WTC11 (cell line): ENCODE measurements around the gene CCNQ. TPM values are rescaled to one million over a fixed set of nuclear protein-coding genes. Genes with fewer than 3 reads are reported as not detected.
A peak's percentile ranks its signal among the peaks of the same experiment; 100 is the strongest.

ENCODE experiments used
- ATAC-seq: fragments of 200-7000 bp; cut with Tn5 transposase; 2 replicates; pipeline ENCODE4 v1.10.0; 2021; ENCODE audit warnings: mild to moderate bottlenecking, moderate library complexity
- CTCF ChIA-PET: fragments of 300-600 bp; sonication (Branson Sonifier 250); formaldehyde crosslinking; loops from one replicate; lab custom pipeline; 2021; ENCODE audit warnings: antibody characterized with exemption; lab: Charles Lee
- POLR2A ChIA-PET: fragments of 350-600 bp; sonication (Branson Sonifier 250); formaldehyde crosslinking; loops from one replicate; lab custom pipeline; 2021; ENCODE audit warnings: antibody characterized with exemption; lab: Charles Lee
- DNase-seq: peaks from one replicate; pipeline ENCODE4 v3.0.0; 2021; ENCODE audit warnings: low spot score
- H3K27ac Mint-ChIP-seq: 2 replicates; pipeline ENCODE4 v1.8.0; 2021; ENCODE audit warnings: mixed read lengths
- H3K27me3 Mint-ChIP-seq: 2 replicates; pipeline ENCODE4 v1.8.0; 2021; ENCODE audit warnings: low read depth, mild to moderate bottlenecking, moderate library complexity, mixed read lengths
- H3K36me3 Mint-ChIP-seq: 2 replicates; pipeline ENCODE4 v1.8.0; 2021; ENCODE audit warnings: mixed read lengths
- H3K4me1 Mint-ChIP-seq: 2 replicates; pipeline ENCODE4 v1.8.0; 2022; ENCODE audit warnings: mixed read lengths
- H3K4me3 Mint-ChIP-seq: 2 replicates; pipeline ENCODE4 v1.8.0; 2021; ENCODE audit warnings: mild to moderate bottlenecking, moderate library complexity, mixed read lengths
- H3K9me3 Mint-ChIP-seq: 2 replicates; pipeline ENCODE4 v1.8.0; 2021; ENCODE audit warnings: mixed read lengths
- ATF1 ChIP-seq: sonication (generic); formaldehyde crosslinking; IDR thresholded peaks from 2 replicates; pipeline ENCODE4 v1.8.1; 2023; ENCODE audit warnings: mild to moderate bottlenecking, moderate library complexity, missing genetic modification reagents
- CTCF ChIP-seq: fragments of 200-600 bp; IDR thresholded peaks from 2 replicates; pipeline ENCODE4 v1.8.0; 2022; ENCODE audit warnings: antibody characterized with exemption
- E2F1 ChIP-seq: sonication (generic); formaldehyde crosslinking; IDR thresholded peaks from 2 replicates; pipeline ENCODE4 v1.8.0; 2022; ENCODE audit warnings: mild to moderate bottlenecking, missing genetic modification reagents
- ELF4 ChIP-seq: sonication (generic); formaldehyde crosslinking; IDR thresholded peaks from 2 replicates; pipeline ENCODE4 v1.8.1; 2022; ENCODE audit warnings: low read depth, mild to moderate bottlenecking, moderate library complexity, missing genetic modification reagents
- ESRRA ChIP-seq: sonication (generic); formaldehyde crosslinking; IDR thresholded peaks from 2 replicates; pipeline ENCODE4 v1.8.1; 2022; ENCODE audit warnings: mild to moderate bottlenecking, missing genetic modification reagents, borderline replicate concordance
- FOXJ3 ChIP-seq: sonication (generic); formaldehyde crosslinking; IDR thresholded peaks from 2 replicates; pipeline ENCODE4 v1.9.0; 2021; ENCODE audit warnings: missing genetic modification reagents, mild to moderate bottlenecking, borderline replicate concordance
- GTF2I ChIP-seq: fragments of 250-450 bp; sonication (Bioruptor Pico); conservative IDR thresholded peaks from 2 replicates; pipeline ENCODE4 v1.4.0; 2021; ENCODE audit warnings: mild to moderate bottlenecking
- HMGA2 ChIP-seq: fragments of 250-450 bp; sonication (Bioruptor Pico); IDR thresholded peaks from 2 replicates; pipeline ENCODE4 v1.4.0; 2021; ENCODE audit warnings: mild to moderate bottlenecking, moderate library complexity
- IRF2 ChIP-seq: sonication (generic); formaldehyde crosslinking; IDR thresholded peaks from 2 replicates; pipeline ENCODE4 v1.8.0; 2022; ENCODE audit warnings: low read depth, missing genetic modification reagents, borderline replicate concordance
- JUN ChIP-seq: sonication (generic); formaldehyde crosslinking; IDR thresholded peaks from 2 replicates; pipeline ENCODE4 v1.8.0; 2023; ENCODE audit warnings: mild to moderate bottlenecking, missing genetic modification reagents
- MXD4 ChIP-seq: fragments of 250-450 bp; sonication (Bioruptor Pico); IDR thresholded peaks from 2 replicates; pipeline ENCODE4 v1.8.0; 2021; ENCODE audit warnings: mild to moderate bottlenecking, moderate library complexity, borderline replicate concordance
- MYBL2 ChIP-seq: sonication (generic); formaldehyde crosslinking; IDR thresholded peaks from 2 replicates; pipeline ENCODE4 v1.8.1; 2023; ENCODE audit warnings: mild to moderate bottlenecking, moderate library complexity, missing genetic modification reagents
- NFATC4 ChIP-seq: fragments of 250-450 bp; sonication (Bioruptor Pico); IDR thresholded peaks from 2 replicates; pipeline ENCODE4 v1.9.0; 2021; ENCODE audit warnings: mild to moderate bottlenecking
- NR2C2 ChIP-seq: sonication (generic); formaldehyde crosslinking; IDR thresholded peaks from 2 replicates; pipeline ENCODE4 v1.8.0; 2022; ENCODE audit warnings: mild to moderate bottlenecking, missing genetic modification reagents
- ZBTB43 ChIP-seq: sonication (generic); formaldehyde crosslinking; IDR thresholded peaks from 2 replicates; pipeline ENCODE4 v1.8.1; 2023; ENCODE audit warnings: mild to moderate bottlenecking, missing genetic modification reagents
- ZNF317 ChIP-seq: sonication (generic); formaldehyde crosslinking; IDR thresholded peaks from 2 replicates; pipeline ENCODE4 v1.8.1; 2023; ENCODE audit warnings: low read depth, mild to moderate bottlenecking, moderate library complexity, missing genetic modification reagents, borderline replicate concordance
- ZNF416 ChIP-seq: fragments of 250-450 bp; sonication (Bioruptor Pico); IDR thresholded peaks from 2 replicates; pipeline ENCODE4 v1.9.0; 2021; ENCODE audit warnings: mild to moderate bottlenecking, inconsistent platforms
- total RNA-seq: library from RNA; stranded (reverse); gene quantifications from 3 replicates; pipeline ENCODE4 v1.2.3, GENCODE V29; 2021
- TF ChIP-seq, protein P1 (sequence below): sonication (generic); formaldehyde crosslinking; IDR thresholded peaks from 2 replicates; pipeline ENCODE4 v1.8.1; 2023; ENCODE audit warnings: mild to moderate bottlenecking, moderate library complexity, missing genetic modification reagents
- TF ChIP-seq, protein P2 (sequence below): fragments of 250-450 bp; sonication (Bioruptor Pico); IDR thresholded peaks from 2 replicates; pipeline ENCODE4 v2.1.2; 2022; ENCODE audit warnings: mild to moderate bottlenecking, moderate library complexity
- TF ChIP-seq, protein P3 (sequence below): sonication (generic); formaldehyde crosslinking; IDR thresholded peaks from 2 replicates; pipeline ENCODE4 v1.8.1; 2022; ENCODE audit warnings: missing genetic modification reagents, borderline replicate concordance
- TF ChIP-seq, protein P4 (sequence below): sonication (generic); formaldehyde crosslinking; IDR thresholded peaks from 2 replicates; pipeline ENCODE4 v1.8.1; 2023; ENCODE audit warnings: mild to moderate bottlenecking, missing genetic modification reagents, moderate library complexity

The CCNQ gene
- total RNA-seq, 1 experiment from 2014 or later = 17.4 TPM

- ATAC-seq = no peak
- TF ChIP-seq ESRRA (CRISPR knock-in tag) (no peak), NFATC4 (CRISPR knock-in tag) (no peak), GTF2I (CRISPR knock-in tag) (no peak), IRF2 (CRISPR knock-in tag) (no peak), ELF4 (CRISPR knock-in tag) (no peak), E2F1 (CRISPR knock-in tag) (no peak), FOXJ3 (CRISPR knock-in tag) (no peak), ZBTB43 (CRISPR knock-in tag) (no peak), MYBL2 (CRISPR knock-in tag) (no peak), ZNF416 (no peak), NR2C2 (CRISPR knock-in tag) (no peak)
- TF ChIP-seq, protein P1, sequence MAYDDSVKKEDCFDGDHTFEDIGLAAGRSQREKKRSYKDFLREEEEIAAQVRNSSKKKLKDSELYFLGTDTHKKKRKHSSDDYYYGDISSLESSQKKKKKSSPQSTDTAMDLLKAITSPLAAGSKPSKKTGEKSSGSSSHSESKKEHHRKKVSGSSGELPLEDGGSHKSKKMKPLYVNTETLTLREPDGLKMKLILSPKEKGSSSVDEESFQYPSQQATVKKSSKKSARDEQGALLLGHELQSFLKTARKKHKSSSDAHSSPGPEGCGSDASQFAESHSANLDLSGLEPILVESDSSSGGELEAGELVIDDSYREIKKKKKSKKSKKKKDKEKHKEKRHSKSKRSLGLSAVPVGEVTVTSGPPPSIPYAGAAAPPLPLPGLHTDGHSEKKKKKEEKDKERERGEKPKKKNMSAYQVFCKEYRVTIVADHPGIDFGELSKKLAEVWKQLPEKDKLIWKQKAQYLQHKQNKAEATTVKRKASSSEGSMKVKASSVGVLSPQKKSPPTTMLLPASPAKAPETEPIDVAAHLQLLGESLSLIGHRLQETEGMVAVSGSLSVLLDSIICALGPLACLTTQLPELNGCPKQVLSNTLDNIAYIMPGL (CRISPR knock-in tag) = no peak
- TF ChIP-seq, protein P2, sequence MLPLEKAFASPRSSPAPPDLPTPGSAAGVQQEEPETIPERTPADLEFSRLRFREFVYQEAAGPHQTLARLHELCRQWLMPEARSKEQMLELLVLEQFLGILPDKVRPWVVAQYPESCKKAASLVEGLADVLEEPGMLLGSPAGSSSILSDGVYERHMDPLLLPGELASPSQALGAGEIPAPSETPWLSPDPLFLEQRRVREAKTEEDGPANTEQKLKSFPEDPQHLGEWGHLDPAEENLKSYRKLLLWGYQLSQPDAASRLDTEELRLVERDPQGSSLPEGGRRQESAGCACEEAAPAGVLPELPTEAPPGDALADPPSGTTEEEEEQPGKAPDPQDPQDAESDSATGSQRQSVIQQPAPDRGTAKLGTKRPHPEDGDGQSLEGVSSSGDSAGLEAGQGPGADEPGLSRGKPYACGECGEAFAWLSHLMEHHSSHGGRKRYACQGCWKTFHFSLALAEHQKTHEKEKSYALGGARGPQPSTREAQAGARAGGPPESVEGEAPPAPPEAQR (CRISPR knock-in tag) = no peak
- TF ChIP-seq, all 79 proteins: peak for 0
- no peaks in the 10 kb centered on the region for H3K9me3 Mint-ChIP-seq
- peaks cover 6% of the 10 kb centered on the region for H3K4me1 Mint-ChIP-seq
- no peaks in the 10 kb centered on the region for H3K36me3 Mint-ChIP-seq
- H3K27ac Mint-ChIP-seq = no peak overlapping the region
- H3K27me3 Mint-ChIP-seq = peaks cover 13% of the 10 kb centered on the region
- no peak for DNase-seq
- H3K4me3 Mint-ChIP-seq = no peak overlapping the region
- POLR2A ChIA-PET = interaction anchor here (0.9 kb wide), 1 partner anchor 37 kb away, joined by 3 read pairs; no protein-coding TSS in a partner anchor
- CTCF ChIA-PET = interaction anchor here (1.0 to 3.8 kb wide), 27 partner anchors 11 to 695 kb away, joined by 3 to 106 read pairs (median 6); partner anchors contain the start of genes DUSP9 and SLC6A8
Measured at GRCh38 chrX:153636716-153637115, 37.8 kb upstream of the CCNQ start.

DNA sequence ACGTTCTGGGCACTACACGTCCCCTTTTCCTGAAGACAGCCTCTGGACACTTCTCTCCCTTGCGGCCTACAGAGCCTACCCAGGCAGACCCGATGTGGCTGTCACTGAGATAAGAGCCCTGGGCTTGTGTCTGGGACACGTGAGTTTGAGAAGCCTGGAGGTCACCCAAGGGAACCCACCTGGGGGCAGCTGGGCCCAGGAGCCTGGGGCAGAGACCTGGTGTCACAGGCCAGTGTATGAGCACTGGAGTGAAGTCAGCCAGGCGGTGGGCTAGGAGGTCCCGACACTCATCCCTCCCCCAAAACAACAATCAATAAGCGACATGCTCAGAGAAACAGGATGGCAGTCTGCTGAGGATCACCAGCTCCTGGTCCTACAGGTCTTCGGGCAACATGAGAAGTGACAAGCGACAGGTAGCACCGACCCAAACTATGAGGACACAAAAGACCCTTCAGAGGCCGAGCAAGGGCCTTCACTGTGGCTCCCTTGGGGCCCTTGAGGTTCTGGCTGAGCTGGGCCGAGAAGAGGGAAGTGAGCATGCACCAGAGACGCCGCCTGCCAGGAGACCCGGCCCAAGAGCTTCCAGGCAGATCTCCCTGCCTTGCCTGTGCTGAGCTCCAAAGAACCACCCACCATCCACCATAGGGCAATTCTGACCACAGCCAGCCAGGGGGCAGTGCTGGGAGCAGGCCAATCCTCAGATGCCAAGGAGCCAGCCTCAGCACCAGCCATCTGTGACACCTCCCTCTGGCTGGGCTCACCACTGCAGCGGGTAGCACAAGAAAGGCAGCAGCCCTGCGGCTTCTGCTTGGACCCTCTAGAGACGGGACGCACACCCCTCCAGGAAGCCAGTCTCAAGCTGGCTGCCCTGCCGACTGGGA is 37.1 kb upstream of the CCNQ start:
- no peaks in the 10 kb centered on the region for H3K36me3 Mint-ChIP-seq
- no peaks in the 10 kb centered on the region for H3K4me1 Mint-ChIP-seq
- ATAC-seq = peak; percentile 97
- peaks cover 3% of the 10 kb centered on the region; the same call in 1 of the 2 replicates for H3K9me3 Mint-ChIP-seq
- H3K4me3 Mint-ChIP-seq = no peak overlapping the region
- H3K27ac Mint-ChIP-seq = no peak overlapping the region
- H3K27me3 Mint-ChIP-seq = peaks cover 6% of the 10 kb centered on the region
- POLR2A ChIA-PET = interaction anchor here (0.6 to 0.9 kb wide), 2 partner anchors 38 to 869 kb away, joined by 3 read pairs; no protein-coding TSS in a partner anchor
- peak; percentile 70 for DNase-seq
- CTCF ChIA-PET = interaction anchor here (0.5 to 3.8 kb wide), 38 partner anchors 8 to 694 kb away, joined by 3 to 106 read pairs (median 5); partner anchors contain the start of genes CCNQ, DUSP9 and SLC6A8
- no peak; the same call in 1 of the 2 replicates for TF ChIP-seq GTF2I (CRISPR knock-in tag)
- TF ChIP-seq CTCF = no peak
- TF ChIP-seq MXD4 (CRISPR knock-in tag) = no peak
- TF ChIP-seq, protein P3, sequence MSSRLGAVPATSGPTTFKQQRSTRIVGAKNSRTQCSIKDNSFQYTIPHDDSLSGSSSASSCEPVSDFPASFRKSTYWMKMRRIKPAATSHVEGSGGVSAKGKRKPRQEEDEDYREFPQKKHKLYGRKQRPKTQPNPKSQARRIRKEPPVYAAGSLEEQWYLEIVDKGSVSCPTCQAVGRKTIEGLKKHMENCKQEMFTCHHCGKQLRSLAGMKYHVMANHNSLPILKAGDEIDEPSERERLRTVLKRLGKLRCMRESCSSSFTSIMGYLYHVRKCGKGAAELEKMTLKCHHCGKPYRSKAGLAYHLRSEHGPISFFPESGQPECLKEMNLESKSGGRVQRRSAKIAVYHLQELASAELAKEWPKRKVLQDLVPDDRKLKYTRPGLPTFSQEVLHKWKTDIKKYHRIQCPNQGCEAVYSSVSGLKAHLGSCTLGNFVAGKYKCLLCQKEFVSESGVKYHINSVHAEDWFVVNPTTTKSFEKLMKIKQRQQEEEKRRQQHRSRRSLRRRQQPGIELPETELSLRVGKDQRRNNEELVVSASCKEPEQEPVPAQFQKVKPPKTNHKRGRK (CRISPR knock-in tag) = no peak
- no peak for TF ChIP-seq ATF1 (CRISPR knock-in tag)
- TF ChIP-seq HMGA2 (CRISPR knock-in tag) = no peak
- no peak for TF ChIP-seq ZNF317 (CRISPR knock-in tag)
- no peak for TF ChIP-seq JUN (CRISPR knock-in tag)
- TF ChIP-seq, protein P4, sequence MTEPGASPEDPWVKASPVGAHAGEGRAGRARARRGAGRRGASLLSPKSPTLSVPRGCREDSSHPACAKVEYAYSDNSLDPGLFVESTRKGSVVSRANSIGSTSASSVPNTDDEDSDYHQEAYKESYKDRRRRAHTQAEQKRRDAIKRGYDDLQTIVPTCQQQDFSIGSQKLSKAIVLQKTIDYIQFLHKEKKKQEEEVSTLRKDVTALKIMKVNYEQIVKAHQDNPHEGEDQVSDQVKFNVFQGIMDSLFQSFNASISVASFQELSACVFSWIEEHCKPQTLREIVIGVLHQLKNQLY (CRISPR knock-in tag) = no peak
- no peak for TF ChIP-seq NR2C2 (CRISPR knock-in tag)
- TF ChIP-seq, protein P2 (CRISPR knock-in tag) = no peak
